HG03469 (cell line): ENCODE results near the gene HSPH1.

ENCODE experiments used
- ATAC-seq: cut with Tn5 transposase; IDR thresholded peaks from one replicate; pipeline ENCODE4 v1.9.1; 2021; ENCODE audit warnings: mild to moderate bottlenecking, moderate library complexity, moderate number of reproducible peaks; ENCODE audit not compliant: unreplicated experiment

HSPH1 gene

DNA sequence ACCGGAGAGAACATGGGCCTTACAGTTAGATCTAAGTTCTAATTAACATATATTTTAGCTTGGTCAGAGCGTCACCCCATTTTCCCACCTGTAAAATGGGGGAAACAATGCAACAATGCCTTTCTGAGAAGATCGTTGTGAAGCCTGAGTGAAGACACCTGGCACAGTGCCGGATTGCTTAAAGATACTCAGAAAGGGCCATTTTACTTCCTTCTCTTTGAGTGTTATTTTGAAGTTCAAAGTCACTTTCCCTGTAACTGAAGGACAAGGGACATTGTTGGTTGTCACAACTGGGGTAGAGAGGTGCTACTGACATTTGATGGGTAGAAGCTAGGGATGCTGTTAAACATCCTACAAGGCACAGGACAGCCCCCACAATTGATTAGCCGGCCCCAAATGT lies 28.1 kb downstream of the HSPH1 start:
- ATAC-seq = no peak

GRCh38 chr13:31131470-31131961 lies 30.2 kb downstream of the HSPH1 start:
- ATAC-seq = no peak

GRCh38 chr13:31129419-31129818 lies 32.3 kb downstream of the HSPH1 start:
- no peak for ATAC-seq

DNA sequence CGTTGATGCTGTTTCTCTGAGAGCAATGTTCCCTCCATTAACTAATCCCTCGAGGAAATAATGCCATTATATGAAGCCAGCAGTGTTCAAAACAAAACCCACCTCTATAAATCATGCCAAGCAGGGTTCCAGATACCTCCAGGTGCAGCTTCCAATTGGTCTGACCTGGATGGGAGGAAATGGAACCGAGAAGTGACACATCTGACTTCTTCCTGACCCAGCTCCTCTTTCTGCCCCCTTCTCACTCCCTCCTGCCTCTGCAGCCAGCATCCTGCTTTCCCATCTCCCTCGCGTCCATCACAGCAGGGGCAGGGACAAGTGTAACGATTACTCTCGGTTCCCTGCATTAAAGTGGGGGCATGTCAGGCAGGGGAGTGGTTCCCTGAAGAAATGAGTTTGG lies 37.5 kb downstream of the HSPH1 start:
- ATAC-seq = no peak

- no peak for ATAC-seq
Measured at GRCh38 chr13:31122544-31123260, 39.0 kb downstream of the HSPH1 start.

GRCh38 chr13:31122143-31122542 lies 39.6 kb downstream of the HSPH1 start:
- no peak for ATAC-seq

GRCh38 chr13:31121379-31122140 lies 40.1 kb downstream of the HSPH1 start:
- ATAC-seq = no peak

DNA sequence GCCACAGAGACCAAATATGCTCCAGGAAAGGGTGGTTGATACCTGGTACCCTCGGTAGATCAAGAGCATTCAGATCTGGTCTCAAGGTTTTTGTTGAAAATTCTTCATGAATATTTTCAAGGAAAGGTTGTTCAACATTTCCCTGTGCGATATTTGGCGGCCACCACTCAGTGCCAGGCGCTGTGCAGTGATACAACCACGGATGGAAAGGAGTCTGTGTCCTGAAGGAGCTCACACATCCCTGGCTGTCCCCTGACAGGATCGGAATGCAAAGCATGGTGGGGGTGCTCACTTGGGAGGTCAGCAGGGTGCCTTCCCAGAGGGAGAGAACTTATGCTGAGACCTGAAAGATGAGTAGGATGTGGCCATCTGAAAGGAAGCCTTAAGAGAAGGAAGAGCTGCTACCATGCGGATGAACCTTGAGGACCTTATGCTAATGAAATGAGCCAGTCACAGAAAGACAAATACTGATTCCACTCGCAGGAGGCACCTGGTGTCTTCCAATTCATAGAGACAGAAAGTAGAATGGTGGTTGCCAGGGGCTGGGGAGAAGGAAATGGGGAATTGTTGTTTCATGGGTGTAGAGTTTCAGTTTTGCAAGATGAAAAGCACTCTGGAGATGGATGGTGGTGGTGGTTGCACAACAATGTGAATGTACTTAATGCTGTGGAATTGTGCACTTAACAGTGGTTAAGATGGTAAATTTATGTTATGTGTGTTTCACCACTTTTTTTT lies 41.6 kb downstream of the HSPH1 start:
- ATAC-seq = no peak

- ATAC-seq = no peak
Measured at GRCh38 chr13:31119526-31119925, 42.2 kb downstream of the HSPH1 start.

DNA sequence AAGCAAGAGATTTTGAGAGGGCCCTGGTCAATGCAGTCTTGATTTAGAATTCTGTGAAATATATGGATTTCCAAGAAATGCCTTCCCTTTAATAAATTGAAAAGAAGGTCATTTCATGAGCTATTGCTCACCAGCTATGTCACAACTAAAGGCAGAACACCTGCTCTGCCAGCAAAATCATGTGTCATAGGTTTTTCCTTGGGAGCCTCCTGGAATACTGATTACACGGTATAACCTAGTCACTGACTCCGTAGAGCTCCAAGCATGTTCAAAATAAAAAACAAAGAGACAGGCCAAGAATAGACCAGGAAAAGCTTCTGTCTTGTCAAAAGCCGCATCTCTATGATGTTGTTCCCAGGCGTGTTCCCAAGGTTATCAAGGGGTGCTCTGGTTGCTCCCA lies 45.5 kb downstream of the HSPH1 start:
- no peak for ATAC-seq

- ATAC-seq = no peak
Measured at GRCh38 chr13:31115616-31116015, 46.1 kb downstream of the HSPH1 start.

- ATAC-seq = no peak
Measured at GRCh38 chr13:31114641-31115040, 47.1 kb downstream of the HSPH1 start.

DNA sequence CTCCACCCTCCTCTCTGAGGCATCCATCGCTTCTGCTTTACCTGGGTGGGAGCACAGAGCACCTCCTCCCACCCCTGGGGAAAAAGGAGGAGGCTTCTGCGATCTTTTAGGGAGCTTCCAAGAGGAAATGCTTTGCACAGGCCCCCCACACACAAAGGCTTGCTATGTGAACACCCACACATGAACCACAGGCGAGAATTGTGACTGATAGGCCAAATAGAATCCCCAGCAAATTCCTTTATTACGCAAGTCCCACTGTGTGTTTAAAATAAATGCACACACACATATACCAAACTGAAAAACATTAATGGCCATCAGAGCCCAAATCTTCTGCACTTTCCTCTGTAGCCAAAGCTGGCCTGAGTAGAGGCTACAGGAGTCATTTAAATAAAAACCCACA lies 50.6 kb downstream of the HSPH1 start:
- no peak for ATAC-seq

GRCh38 chr13:31110617-31111016 lies 51.1 kb downstream of the HSPH1 start:
- ATAC-seq = no peak

GRCh38 chr13:31110169-31110568 lies 51.5 kb downstream of the HSPH1 start:
- ATAC-seq = no peak

- ATAC-seq = no peak
Measured at GRCh38 chr13:31107109-31107508, 54.6 kb downstream of the HSPH1 start.

GRCh38 chr13:31105856-31106255 lies 55.8 kb downstream of the HSPH1 start:
- ATAC-seq = no peak

- ATAC-seq = no peak
Measured at GRCh38 chr13:31105020-31105795, 56.5 kb downstream of the HSPH1 start.

GRCh38 chr13:31102905-31103304 lies 58.8 kb downstream of the HSPH1 start:
- no peak for ATAC-seq

DNA sequence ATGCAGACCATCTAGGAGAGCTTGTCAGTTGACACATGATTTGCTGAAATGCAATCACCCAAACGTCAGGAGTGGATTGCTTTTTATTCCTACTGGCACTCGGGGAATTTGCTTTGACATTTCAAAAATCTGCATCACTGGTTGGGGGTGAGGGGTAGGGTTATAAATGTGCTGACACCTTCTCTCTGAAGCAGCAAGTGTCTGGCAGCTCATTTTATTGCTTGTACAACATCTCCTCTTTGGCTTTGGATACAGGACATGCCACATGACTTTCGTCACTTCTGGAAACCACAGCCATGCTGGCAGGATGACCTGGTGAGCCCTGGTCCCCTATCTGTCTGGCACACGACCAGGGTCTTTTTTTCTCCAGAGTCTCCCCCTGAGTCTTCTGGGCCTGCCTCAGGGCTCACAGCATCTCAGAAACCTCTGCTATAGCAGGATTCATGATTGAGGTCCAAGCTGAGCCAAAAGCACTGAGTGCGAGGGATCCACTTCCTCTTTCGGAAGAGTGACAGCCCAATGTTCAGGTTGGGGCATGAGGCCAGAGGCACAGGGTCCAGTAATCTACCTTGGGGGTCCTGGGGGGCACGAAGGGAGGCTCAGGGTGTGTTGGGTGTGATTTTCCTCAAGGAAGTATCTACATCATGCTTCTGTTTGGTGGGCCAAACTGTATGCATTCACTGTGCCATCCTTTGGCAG lies 60.1 kb downstream of the HSPH1 start:
- no peak for ATAC-seq
